HepG2 (cell line): ENCODE measurements around the gene TAF9B. TPM values are rescaled to one million over a fixed set of nuclear protein-coding genes. Genes with fewer than 3 reads are reported as not detected.

Source experiments
- CREM ChIP-seq, 2 experiments: sonication (generic) in 1 of 2; formaldehyde crosslinking in 1 of 2; IDR thresholded peaks; 2 replicates each; pipeline versions ENCODE4 v1.4.0 to v1.6.1; 2016 to 2020; ENCODE audit warnings: antibody characterized with exemption in 1 of 2, mild to moderate bottlenecking in 1 of 2, missing genetic modification reagents in 1 of 2
- KMT2A ChIP-seq: sonication (generic); formaldehyde crosslinking; IDR thresholded peaks from 2 replicates; pipeline ENCODE4 v1.4.0; 2020; ENCODE audit warnings: missing genetic modification reagents
- NFRKB ChIP-seq: fragments of 450-650 bp; IDR thresholded peaks from 2 replicates; pipeline ENCODE4 v1.6.1; 2017
- NRL ChIP-seq: sonication (generic); formaldehyde crosslinking; IDR thresholded peaks from 2 replicates; pipeline ENCODE4 v1.5.0; 2020; ENCODE audit warnings: missing genetic modification reagents, mild to moderate bottlenecking, moderate library complexity, borderline replicate concordance
- SUZ12 ChIP-seq: fragments of 150-350 bp; IDR thresholded peaks from 2 replicates; pipeline ENCODE4 v1.6.1; 2014; ENCODE audit warnings: low read depth, low read length
- ZFAT ChIP-seq: sonication (generic); formaldehyde crosslinking; conservative IDR thresholded peaks from 2 replicates; pipeline ENCODE4 v1.8.1; 2023; ENCODE audit warnings: missing genetic modification reagents, inconsistent platforms
- polyA plus RNA-seq, 8 experiments: library from polyadenylated mRNA; depleted of rRNA in 3 of 8; stranded (reverse) in 7 of 8; unstranded in 1 of 8; fragments of >200 nt; fragmentation: Illumina TruSeq in 4 of 8; extraction: Trizol in 4 of 8; gene quantifications; 2 replicates each; pipeline versions ENCODE4 v1.2.1 to v1.2.3, GENCODE V29; 2011 to 2016; ENCODE audit warnings: low read depth in 4 of 8, missing spikeins in 1 of 8, mixed read lengths in 1 of 8; ENCODE audit not compliant: insufficient read depth in 1 of 8
- total RNA-seq, 5 experiments: library from RNA; depleted of rRNA; stranded (reverse); fragments of >200 nt; fragmentation: Illumina TruSeq; extraction: Trizol; gene quantifications; 2 replicates each; pipeline ENCODE4 v1.2.3, GENCODE V29; 2016; ENCODE audit warnings: low read depth in 1 of 5
- TF ChIP-seq, protein P1 (sequence below), 2 experiments: fragments of 450-650 bp in 1 of 2; sonication (generic) in 1 of 2; formaldehyde crosslinking in 1 of 2; IDR thresholded peaks; 2 replicates each; pipeline versions ENCODE4 v1.6.1 to v1.8.0; 2016 to 2022; ENCODE audit warnings: antibody characterized with exemption in 1 of 2, mild to moderate bottlenecking in 1 of 2, missing genetic modification reagents in 1 of 2
- TF ChIP-seq, protein P2 (sequence below): sonication (generic); formaldehyde crosslinking; IDR thresholded peaks from 2 replicates; pipeline ENCODE4 v1.5.1; 2020; ENCODE audit warnings: mild to moderate bottlenecking, missing genetic modification reagents, moderate library complexity
- TF ChIP-seq, protein P3 (sequence below): sonication (generic); formaldehyde crosslinking; IDR thresholded peaks from 2 replicates; pipeline ENCODE4 v1.5.0; 2020; ENCODE audit warnings: mild to moderate bottlenecking, missing genetic modification reagents, borderline replicate concordance
- TF ChIP-seq, protein P4 (sequence below): sonication (generic); formaldehyde crosslinking; IDR thresholded peaks from 2 replicates; pipeline ENCODE4 v1.5.0; 2020; ENCODE audit warnings: missing genetic modification reagents

Gene TAF9B
- total and polyA plus RNA-seq, 2 of the 13 experiments (the other 11 are each of a cell fraction or from before 2014, with no cell fraction given) = 10.8 to 15.2 TPM

DNA sequence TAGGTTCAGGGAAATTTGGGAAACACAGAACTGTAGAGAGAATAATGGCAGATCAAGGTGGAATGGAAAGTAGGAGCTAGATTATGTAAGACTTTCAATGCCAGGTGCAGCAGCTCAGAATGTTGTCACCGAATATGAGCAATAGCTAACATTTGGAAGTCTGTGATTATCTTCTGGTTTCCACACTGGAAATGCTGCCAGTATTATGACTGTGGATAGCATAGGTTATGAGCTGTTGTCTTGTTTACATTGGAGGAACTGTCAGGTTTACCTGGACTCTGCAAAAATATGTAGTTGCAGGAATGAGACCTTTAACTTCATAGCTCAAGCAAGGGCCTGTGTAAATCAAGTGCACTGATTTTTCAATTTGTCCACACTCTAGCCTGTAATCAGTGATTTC is 26.0 kb upstream of the TAF9B start (continued):
- TF ChIP-seq, protein P1, sequence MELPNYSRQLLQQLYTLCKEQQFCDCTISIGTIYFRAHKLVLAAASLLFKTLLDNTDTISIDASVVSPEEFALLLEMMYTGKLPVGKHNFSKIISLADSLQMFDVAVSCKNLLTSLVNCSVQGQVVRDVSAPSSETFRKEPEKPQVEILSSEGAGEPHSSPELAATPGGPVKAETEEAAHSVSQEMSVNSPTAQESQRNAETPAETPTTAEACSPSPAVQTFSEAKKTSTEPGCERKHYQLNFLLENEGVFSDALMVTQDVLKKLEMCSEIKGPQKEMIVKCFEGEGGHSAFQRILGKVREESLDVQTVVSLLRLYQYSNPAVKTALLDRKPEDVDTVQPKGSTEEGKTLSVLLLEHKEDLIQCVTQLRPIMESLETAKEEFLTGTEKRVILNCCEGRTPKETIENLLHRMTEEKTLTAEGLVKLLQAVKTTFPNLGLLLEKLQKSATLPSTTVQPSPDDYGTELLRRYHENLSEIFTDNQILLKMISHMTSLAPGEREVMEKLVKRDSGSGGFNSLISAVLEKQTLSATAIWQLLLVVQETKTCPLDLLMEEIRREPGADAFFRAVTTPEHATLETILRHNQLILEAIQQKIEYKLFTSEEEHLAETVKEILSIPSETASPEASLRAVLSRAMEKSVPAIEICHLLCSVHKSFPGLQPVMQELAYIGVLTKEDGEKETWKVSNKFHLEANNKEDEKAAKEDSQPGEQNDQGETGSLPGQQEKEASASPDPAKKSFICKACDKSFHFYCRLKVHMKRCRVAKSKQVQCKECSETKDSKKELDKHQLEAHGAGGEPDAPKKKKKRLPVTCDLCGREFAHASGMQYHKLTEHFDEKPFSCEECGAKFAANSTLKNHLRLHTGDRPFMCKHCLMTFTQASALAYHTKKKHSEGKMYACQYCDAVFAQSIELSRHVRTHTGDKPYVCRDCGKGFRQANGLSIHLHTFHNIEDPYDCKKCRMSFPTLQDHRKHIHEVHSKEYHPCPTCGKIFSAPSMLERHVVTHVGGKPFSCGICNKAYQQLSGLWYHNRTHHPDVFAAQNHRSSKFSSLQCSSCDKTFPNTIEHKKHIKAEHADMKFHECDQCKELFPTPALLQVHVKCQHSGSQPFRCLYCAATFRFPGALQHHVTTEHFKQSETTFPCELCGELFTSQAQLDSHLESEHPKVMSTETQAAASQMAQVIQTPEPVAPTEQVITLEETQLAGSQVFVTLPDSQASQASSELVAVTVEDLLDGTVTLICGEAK (IDR thresholded peaks at IDR 0.05) = no peak
- TF ChIP-seq, protein P1 (CRISPR knock-in tag; IDR thresholded peaks at IDR 0.05) = no peak
- TF ChIP-seq NFRKB (no peak), KMT2A (CRISPR knock-in tag) (no peak), ZFAT (CRISPR knock-in tag) (no peak), CREM (IDR thresholded peaks at IDR 0.05) (no peak), CREM (CRISPR knock-in tag; IDR thresholded peaks at IDR 0.05) (no peak), SUZ12 (no peak), NRL (CRISPR knock-in tag) (no peak)
- TF ChIP-seq, protein P2, sequence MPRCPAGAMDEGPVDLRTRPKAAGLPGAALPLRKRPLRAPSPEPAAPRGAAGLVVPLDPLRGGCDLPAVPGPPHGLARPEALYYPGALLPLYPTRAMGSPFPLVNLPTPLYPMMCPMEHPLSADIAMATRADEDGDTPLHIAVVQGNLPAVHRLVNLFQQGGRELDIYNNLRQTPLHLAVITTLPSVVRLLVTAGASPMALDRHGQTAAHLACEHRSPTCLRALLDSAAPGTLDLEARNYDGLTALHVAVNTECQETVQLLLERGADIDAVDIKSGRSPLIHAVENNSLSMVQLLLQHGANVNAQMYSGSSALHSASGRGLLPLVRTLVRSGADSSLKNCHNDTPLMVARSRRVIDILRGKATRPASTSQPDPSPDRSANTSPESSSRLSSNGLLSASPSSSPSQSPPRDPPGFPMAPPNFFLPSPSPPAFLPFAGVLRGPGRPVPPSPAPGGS = no peak
- TF ChIP-seq, protein P3, sequence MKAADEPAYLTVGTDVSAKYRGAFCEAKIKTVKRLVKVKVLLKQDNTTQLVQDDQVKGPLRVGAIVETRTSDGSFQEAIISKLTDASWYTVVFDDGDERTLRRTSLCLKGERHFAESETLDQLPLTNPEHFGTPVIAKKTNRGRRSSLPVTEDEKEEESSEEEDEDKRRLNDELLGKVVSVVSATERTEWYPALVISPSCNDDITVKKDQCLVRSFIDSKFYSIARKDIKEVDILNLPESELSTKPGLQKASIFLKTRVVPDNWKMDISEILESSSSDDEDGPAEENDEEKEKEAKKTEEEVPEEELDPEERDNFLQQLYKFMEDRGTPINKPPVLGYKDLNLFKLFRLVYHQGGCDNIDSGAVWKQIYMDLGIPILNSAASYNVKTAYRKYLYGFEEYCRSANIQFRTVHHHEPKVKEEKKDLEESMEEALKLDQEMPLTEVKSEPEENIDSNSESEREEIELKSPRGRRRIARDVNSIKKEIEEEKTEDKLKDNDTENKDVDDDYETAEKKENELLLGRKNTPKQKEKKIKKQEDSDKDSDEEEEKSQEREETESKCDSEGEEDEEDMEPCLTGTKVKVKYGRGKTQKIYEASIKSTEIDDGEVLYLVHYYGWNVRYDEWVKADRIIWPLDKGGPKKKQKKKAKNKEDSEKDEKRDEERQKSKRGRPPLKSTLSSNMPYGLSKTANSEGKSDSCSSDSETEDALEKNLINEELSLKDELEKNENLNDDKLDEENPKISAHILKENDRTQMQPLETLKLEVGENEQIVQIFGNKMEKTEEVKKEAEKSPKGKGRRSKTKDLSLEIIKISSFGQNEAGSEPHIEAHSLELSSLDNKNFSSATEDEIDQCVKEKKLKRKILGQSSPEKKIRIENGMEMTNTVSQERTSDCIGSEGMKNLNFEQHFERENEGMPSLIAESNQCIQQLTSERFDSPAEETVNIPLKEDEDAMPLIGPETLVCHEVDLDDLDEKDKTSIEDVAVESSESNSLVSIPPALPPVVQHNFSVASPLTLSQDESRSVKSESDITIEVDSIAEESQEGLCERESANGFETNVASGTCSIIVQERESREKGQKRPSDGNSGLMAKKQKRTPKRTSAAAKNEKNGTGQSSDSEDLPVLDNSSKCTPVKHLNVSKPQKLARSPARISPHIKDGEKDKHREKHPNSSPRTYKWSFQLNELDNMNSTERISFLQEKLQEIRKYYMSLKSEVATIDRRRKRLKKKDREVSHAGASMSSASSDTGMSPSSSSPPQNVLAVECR (CRISPR knock-in tag) = no peak
- TF ChIP-seq, protein P4, sequence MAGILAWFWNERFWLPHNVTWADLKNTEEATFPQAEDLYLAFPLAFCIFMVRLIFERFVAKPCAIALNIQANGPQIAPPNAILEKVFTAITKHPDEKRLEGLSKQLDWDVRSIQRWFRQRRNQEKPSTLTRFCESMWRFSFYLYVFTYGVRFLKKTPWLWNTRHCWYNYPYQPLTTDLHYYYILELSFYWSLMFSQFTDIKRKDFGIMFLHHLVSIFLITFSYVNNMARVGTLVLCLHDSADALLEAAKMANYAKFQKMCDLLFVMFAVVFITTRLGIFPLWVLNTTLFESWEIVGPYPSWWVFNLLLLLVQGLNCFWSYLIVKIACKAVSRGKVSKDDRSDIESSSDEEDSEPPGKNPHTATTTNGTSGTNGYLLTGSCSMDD = no peak
- TF ChIP-seq, all 625 proteins: peak for 0
